GM18870 (cell line): ENCODE results near the gene SHB.

Source experiments
- ATAC-seq: cut with Tn5 transposase; IDR thresholded peaks from one replicate; pipeline ENCODE4 v1.9.1; 2021; ENCODE audit warnings: moderate library complexity; ENCODE audit not compliant: unreplicated experiment

SHB gene

DNA sequence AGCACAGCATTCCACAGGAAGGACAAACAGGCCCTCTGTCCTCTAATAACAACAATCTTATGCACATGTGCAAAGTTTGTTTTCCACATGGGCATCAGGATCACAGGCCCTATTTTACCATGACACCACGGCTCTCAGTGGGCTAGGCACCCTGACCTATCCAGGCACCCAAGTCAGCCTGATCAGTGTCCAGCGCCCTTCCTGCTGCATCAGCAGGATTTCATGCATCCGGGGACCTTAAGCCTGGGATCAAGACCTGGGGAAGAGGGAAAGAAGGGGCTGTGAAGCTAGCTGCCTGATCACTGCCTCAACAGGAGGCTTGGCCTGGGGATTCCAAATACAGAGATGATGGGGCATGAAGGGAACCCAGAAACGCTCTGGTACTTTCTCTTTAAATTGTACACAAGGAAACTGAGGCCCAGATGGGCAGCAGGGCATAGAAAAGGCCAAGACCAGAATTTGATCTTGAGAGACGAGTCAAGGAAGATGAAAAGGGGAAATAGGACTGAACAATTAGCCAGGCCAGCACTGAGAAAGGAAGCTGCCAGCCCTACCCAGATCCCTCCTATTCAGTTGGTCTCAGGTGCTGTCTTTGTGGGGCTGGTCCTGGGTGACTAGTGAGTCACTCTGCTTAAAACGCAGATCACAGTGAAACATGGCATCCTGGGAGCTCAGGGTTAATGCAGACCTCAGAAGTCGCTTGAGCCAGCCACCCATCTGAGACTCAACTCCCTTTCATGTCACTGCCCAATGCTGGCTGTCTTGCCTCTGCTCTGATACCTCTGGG is 57.9 kb downstream of the SHB start:
- no peak for ATAC-seq

DNA sequence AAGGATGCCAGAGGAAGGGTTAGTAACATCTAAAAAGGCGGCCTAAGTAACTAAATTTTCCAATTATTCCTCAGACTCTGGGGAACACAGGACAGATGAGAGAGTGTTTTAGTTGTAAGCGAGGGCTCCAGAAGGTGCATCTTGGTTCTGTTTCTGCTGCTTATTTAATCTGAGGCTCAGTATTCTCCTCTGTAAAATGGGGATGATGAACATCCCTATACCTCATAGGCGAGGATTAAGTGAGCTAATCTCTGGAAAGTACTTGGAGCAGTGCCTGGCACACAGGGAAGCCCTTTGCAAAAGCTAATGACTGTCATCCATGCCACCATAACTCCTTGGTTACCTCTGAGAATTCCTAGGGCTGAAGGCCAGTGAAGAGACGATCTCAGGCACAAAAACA is 59.0 kb downstream of the SHB start:
- ATAC-seq: no peak

DNA sequence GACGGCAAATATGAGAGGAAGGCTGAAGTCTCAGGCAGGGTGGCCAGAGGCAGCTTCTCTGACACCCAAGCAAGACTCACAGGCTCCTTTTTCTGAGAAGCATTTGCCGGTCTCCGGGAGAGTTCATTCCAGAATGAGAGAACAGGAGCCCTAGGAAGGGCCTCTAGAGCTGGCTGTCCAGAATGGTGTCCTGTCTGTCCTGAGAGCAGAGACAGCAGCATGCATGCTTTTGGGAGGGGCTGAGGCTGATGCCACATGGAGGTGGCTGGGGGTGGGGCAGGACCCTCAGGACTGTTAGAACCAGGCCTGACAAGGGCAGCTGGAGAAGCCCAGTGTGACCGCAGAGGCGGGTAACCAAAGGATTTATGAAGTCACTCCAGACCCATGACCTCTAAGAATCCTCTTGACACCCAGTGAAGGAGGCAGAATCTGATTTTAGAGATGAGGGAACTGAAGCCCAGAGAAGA is 60.0 kb downstream of the SHB start:
- no peak for ATAC-seq

DNA sequence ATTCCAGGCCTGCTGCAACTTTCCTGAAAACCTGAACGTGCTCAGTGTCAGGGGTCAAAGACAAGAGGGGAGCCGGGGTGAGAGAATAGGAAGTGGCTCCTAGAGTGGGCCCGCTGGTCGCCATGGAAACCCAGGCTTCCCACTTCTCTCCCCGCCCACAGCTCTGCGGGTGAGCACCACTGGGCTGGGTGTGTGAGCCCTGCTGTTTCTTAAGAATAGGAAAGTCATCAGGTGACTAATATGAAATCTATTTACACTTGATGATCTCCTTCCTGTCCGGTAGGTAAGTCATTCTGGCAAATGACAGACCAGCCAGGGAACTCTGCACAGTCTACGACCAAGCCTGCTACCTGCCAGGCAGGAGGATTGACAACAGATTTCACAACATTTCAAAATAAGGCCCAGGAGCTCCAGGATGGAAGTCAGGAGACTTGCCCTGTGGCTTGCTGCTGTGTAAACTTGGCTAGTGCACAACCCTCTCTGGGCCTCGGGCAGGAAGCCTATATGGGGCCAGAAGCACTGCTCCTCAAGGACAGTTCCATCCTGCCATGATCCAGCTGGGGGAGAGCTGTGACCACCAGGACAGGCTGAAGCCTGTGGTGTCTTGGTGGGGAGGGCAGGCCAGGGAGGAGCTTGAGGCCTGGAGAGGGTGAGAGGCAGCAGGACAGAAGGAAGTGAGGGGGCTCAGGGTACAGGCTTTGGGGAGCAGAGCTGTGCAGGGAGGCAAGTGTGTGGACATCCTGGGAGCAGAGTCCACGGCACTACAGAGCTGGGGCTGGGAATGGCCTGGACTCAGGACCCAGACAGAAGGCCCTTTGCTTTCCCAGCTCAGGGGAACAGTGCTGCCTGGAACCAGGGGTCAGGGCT is 60.6 kb downstream of the SHB start:
- ATAC-seq: peak; percentile 83

DNA sequence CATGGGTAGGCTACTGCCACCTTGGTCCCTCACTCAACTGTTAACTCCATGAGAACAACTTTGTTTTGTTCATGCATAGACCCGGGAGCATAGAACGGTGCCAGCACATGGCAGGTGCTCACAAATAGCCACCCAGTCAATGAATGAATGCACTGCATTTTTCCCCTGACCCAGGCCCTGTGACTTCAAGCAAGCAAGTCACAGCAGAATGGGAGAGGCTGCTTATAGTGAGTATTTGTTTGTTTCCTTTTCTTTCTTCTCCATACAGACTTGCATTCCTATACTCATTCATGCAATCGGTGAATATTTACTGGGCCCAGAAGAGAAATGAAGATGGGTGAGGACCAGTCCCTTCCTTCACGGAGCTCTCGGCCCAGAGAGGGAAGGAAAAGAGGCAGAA is 62.0 kb downstream of the SHB start:
- ATAC-seq: no peak

DNA sequence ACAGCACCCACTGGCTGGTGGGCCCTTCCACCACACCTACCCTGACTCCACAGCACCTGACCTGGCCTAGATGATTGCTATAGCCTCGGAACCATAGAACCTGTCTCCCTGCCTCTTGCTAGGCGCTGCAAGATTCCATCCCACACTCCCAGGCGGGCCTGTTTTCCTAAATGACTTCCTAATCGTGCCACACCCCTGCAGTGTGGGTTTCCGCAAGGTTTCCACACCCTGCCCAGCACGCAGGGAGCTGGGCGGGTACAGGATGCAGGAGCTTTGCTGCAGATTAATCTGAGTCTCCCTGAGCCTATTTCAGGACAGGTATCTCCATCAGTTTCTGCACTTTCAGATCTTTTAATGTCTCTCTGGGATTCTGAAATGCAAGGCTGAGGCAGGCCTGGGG is 62.9 kb downstream of the SHB start:
- no peak for ATAC-seq

DNA sequence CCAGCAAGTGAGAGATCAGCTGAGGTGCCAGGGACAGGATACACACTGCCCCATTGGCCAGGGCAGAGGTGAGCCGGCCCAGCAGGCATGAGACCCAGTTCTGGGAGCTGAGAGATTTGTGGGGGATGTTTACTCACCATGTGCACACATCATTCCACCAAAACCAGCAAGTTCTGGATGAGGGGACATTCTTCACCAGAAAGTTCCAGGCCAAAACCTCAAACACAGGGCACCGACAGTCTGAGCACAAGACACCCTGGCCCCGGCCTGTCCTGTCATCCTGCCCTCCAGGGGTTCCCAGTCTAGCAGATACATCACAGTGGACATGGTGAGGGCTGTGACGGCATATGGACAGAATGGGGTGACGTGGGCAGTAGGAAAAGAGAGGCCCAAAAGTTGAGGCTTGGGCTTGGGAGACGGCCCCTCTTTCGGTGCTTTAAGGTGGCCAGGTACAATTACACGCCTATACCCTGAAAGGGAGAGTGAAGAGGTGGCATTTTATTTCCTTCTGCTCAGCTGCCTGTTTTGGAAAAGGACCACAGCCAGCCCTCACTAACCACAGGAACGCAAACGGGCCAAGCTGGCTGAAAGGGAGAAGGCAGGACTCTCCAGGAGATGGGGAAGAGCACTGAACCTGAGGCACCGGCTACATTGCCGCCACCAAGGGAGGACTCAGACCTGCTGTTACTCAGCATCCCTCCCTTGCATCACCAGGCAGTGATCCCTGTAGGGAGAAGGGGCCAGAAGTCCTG is 64.0 kb downstream of the SHB start:
- ATAC-seq: no peak

DNA sequence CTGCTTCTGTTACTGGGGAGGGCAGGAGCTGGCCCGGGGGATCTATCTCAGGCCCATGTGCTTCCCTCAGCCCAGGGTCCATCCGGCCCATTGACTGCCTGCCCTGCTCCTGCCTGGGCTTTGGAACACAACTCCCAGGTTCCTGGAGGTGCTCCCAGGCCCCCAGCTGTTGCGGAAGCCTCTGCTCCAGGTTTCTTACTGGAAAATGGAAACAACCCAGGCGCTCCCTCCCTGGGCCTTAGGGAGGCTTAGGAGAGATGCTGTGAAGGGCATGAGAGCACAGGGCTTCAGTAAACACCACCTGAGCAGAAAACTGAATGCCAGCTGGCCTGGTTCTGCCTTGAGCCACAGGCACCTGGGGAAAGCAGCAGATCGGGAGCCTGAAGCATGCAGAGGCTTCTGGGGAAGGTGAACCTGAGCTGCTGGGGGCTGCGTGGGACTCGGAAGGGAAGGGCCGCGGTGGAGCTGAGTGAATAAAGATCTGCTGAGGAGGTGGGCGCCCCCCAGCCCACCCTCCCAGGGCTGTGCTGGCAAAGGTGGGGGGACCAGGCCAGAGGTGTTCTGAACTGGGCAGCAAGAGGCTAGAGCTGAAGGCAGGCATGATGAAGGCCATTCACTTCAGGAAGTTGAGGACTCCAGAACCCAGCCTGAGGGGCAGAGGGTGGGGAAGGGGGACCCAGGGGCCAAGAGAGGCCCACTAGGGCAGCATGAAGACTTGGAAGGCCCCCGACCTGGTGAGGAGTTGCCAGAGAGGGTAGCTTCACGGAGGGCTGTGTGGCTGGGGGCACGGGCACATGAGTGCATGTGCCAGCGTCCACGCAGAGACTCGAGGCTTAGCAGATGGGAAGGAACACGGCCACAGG is 64.8 kb downstream of the SHB start:
- no peak for ATAC-seq

DNA sequence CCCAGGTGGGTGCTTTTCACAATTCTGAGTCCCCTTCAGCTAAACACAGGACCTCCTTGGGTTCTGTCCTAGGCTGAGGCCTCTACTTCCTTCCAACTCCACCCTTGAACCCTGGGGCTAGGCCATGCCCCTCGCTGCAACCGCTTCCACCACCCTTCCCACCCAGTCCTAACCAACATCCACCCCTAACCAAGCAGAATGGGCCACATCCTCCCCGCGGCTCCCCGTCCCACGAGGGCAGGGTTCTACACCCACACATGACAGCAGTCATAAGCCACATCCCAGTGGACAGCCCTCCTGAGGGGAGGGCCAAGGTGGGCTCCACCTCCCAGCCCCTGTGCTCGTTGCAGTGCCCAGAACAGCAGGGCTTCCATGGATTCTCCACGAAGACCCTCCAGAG is 65.8 kb downstream of the SHB start:
- ATAC-seq: no peak

DNA sequence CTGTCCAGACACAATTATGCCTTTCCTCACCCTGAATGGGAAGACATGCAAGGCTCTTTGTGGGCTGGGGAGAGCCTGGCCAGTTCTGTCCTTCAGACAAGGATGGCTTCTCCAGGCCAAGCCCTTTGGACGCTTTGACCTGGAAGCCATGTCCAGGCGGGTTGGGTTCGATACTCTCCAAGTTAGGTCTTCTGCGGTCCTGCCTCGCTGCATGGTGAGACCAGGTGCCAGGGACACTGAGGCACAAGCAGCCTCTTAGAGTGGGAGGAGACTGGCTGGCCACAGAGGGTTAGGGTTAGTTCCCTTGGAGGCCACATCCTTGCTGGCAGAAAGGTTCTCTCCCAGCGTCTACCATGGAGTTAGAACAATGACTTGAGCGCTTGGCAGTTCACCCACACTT is 67.6 kb downstream of the SHB start:
- ATAC-seq: no peak

DNA sequence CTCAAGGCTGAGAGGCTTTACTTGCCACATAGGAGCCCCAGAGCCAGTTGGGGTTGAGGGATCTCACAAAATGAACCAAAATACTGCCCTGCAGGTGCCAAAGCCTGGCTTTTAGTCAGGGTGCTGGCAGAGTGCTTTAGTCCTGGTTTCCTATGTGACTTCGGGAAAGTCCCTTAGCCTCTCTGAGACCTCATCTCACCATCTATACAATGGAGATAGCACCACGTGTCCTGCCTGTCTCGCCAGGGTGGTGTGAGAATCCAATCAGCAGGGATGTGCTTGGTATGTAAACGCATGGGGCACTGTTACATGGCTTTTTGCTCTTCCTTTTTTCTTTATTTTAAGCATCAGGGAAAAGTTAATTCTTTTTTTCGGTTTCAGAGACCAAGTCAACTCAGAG is 68.3 kb downstream of the SHB start:
- peak; percentile 47 for ATAC-seq

DNA sequence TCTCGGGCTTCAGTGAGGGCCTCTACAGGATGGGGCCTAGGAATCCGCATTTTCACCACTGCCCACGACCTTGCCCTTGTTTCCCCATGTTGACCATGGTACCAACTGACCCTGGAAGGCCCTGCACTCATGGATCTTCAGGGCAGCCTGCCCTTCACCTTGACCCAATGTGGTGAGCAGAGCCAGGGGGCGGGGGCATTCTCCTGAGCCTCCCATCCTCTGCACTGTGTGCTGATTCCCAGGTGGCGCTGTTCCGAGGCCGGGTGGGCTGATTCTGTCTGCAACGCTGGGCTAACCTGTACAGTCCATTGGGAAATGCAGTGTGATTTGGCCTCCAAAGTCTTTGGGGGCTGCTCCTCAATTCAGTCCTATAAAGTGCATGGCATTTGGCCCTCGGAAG is 68.7 kb downstream of the SHB start:
- ATAC-seq: no peak

DNA sequence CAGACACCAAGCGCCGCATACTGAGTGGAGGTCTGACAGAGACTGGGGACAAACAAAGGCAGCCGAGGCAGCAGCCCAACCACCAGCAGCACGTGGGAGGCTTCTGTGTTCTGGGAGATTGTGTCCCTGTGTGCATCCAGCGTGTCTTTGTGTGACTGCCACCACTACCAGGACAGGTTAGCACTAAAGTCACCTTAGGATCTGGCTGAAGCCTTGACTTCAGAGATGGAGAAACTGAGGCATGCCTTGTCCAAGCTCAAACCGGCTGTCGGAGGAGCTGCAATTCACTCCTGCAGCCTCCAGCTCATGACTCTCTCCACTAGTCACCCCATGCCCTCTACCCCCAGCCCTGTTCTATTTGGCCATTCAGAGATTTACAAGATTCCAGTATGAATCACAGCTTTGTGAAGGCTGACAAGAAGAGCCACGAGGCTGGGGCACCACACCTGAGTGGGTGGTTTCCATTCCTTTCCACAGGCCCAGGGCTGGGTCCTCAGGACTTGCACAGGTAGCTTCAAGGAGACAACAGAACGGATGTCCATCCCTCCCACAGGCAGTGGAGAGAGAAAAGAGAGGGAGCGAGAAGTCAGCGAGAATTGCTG is 69.3 kb downstream of the SHB start:
- ATAC-seq: no peak

DNA sequence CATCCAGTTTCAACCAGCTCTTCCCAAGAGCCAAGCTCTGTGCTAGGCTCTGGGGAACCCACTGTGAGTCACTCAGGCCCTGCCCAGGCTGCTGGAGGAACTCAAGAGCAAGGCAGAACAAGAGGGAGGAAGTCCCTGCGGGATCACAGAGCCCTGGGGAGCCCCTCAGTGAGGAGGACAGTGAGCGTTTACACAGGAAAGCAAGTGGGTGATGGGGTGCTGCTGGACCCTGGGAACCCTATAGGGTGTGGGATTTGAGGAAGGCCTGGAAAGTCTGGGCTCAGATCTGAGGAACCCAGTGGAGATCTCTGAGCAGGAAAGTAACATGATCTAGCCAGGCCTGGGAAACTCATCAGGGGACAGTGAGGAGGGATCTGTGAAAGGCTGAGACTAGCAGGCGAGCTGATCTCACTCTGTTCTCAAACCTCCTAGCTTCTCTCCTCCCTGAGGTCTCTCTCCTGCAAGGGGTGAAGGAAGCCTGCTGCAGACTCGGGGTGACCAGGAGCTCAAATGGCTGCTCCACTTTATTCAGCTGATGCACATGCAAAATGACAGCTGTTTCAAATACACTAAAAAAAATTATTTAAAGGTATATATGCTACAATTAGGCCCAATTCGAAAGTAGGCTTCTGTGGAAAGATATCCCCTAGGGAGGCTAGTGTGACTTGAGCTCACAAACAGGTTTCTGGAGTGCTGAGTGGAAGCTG is 70.0 kb downstream of the SHB start:
- no peak for ATAC-seq

DNA sequence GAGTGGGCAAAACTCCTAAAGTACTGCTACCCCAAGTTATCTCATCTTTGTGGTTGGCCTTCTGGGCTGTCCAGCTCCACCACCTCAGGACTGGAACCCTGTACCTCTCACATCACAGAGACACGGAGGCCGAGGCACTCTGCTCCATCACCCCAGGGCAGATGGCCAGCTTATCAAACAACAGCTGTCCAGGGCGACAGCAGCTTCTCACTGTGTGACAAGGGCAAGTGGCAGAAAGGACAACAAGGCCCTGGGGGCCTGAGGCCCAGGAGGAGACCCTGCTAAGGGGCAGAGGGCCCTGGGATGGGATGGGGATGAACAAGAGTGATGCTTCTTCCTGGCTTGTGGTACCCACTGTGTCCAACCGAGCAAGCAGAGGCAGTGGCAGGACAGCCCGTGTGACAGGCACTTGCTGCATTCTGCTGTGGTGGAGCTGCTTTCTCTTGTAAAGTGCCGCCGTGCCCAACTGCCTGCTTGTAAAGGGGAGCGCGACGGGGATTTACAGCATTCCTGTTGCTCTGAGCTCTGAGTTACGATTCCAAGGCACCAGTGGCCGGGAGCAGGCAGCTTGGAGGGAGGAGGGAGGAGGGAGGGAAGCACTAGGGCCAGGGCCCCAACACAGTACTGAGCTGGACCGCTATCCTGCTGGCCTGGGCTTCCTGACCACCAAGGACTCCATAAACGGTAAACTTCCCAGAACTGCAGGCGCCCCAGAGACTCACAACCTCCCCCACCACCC is 71.2 kb downstream of the SHB start:
- no peak for ATAC-seq

DNA sequence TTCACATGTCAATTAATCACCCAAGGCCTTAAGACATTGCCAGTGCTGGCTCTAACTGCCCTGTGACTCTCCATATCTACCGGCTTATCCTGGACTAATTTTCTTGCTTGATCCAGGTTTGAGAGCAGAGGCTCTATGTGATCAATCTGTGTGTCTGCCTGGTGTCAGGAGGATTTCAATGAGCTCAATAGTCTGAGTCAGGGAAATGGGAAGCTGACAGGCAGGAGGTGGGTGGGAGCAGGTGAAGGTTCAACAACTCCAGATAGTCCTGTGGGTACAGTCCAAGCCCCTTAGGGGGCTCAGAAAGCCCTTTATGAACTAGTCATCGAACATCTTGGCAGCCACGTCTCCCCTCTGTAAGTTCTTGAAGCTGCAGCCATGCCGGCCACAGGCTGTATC is 72.2 kb downstream of the SHB start:
- no peak for ATAC-seq

DNA sequence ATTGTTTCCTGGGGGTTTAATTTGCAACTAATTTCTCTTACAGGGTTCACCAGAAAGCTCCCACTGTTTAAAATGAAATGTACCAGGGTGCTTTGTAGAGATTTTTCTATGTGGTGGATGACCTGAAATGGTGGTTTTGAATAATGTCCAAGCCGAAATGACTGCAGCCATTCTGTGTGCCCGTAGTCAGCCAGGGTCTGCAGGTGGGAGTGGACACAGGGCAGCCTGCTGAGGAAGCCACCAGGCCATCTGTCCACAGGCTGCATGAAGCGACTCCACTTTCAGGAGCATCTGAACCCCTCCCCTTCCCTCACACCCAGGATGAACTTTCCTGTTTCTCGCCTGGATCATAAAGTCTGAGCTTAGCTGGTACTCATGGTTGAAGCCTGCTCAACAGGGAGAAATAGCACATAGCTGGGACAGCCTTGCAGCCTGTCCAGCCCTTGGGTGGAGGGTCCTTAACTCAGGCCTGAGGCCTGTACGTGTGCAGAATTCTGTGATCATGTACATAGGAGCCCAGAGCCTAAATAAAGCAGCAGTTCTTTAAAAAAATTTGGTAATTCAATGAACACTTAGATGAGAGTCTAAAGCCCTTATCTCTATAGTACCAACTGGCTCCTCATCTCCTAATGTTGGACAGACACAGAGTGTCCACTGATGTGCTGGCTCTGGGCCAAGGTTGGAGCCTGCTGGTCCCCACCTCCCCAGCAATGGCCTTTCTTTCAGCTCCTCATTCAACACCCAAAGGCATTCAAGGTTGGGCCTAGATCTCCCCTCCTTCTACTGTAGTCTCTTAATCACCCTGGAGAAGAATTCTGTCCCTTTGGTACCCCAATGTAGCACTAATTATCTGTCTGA is 72.8 kb downstream of the SHB start:
- ATAC-seq: no peak

DNA sequence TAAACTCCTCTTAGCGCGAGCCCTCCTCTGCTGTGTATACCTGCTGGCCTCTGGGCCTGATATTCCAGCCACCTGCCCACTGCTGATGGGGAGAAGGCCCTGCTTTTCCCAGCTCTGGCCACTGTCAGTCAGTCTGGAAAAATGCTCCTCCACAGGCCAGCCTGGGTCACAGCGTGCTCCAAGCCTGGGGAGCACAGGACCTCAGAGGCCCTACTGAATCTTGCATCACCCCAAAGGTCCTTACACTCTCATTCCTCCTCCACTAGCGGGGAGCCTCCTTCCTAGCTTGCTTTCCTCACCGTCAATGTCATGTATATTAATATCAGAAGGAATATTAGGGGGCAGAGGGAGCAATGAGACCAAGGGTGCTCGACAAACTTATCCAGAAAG is 73.7 kb downstream of the SHB start:
- ATAC-seq: no peak
